OCI-LY7 (cell line): ENCODE data around the gene P2RX5.

Experiments used
- CTCF ChIP-seq: fragments of 200-600 bp; sonication (generic); conservative IDR thresholded peaks from 2 replicates; pipeline ENCODE4 v1.5.1; 2014; ENCODE audit warnings: mild to moderate bottlenecking, antibody characterized with exemption, low read length, moderate library complexity, mixed read lengths
- EZH2phosphoT487 ChIP-seq: fragments of 200-600 bp; sonication (generic); IDR thresholded peaks from 2 replicates; pipeline ENCODE4 v1.6.1; 2018; ENCODE audit warnings: low read depth, borderline replicate concordance, mild to moderate bottlenecking, mixed run types, antibody characterized with exemption, low read length, moderate library complexity, mixed read lengths

DNA sequence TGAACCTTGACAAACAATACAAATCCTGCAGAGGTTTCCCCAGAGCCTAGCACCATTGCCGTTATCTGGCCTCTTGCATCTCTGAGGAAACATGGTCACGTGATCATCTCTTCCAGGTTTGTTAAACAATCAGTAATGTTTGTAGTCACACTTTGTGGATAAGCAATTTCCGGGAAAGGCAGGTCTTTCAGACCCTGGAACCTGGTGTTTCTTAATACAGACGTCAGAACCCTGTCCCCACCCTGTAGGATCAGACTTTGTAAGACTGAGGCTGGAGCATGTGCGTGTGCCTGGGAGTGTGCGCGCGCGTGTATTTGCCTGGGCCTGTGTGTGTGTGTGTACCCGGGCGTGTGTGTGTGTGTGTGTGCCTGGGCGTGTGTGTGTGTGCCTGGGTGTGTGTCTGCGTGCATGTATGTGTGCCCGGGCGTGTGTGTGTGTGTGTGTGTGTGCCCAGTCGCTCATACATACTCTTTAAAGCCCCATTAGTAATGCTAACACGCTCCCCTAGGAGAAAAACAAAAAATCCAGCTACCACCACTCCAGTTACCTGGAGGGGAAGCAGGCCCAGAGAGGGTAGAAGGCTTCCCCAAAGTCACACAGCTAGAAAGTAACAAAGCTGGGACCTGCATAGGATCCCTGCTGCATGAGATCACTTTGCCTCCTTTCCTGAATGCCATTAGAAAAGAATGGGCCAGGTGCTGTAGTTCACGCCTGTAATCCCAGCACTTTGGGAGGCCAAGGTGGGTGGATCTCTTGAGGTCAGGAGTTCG lies 54.1 kb downstream of the P2RX5 start:
- TF ChIP-seq CTCF (no peak), EZH2phosphoT487 (no peak)
